HEK293 (cell line): ENCODE results near the gene SCYL1.
A peak's percentile ranks its signal among the peaks of the same experiment; 100 is the strongest.

ENCODE experiments used
- AEBP2 ChIP-seq: fragments of 450-650 bp; formaldehyde crosslinking; IDR thresholded peaks from 2 replicates; pipeline ENCODE4 v1.5.1; 2016; ENCODE audit warnings: missing biosample characterization, missing genetic modification characterization, borderline replicate concordance
- CTCF ChIP-seq: fragments of 450-650 bp; formaldehyde crosslinking; IDR thresholded peaks from 2 replicates; pipeline ENCODE4 v1.5.1; 2016; ENCODE audit warnings: missing biosample characterization, missing genetic modification characterization
- GLI2 ChIP-seq: fragments of 450-650 bp; formaldehyde crosslinking; IDR thresholded peaks from 2 replicates; pipeline ENCODE4; 2017; ENCODE audit warnings: missing biosample characterization, missing genetic modification characterization, low read depth, borderline replicate concordance
- GLIS1 ChIP-seq: fragments of 450-650 bp; formaldehyde crosslinking; IDR thresholded peaks from 2 replicates; pipeline ENCODE4 v1.5.1; 2016; ENCODE audit warnings: missing biosample characterization, missing genetic modification characterization
- PRDM1 ChIP-seq: fragments of 450-650 bp; formaldehyde crosslinking; IDR thresholded peaks from 2 replicates; pipeline ENCODE4; 2016; ENCODE audit warnings: missing biosample characterization, missing genetic modification characterization
- PRDM10 ChIP-seq: fragments of 450-650 bp; formaldehyde crosslinking; IDR thresholded peaks from 2 replicates; pipeline ENCODE4 v1.5.1; 2016; ENCODE audit warnings: missing biosample characterization, missing genetic modification characterization
- PRDM4 ChIP-seq: fragments of 450-650 bp; formaldehyde crosslinking; IDR thresholded peaks from 2 replicates; pipeline ENCODE4 v1.5.1; 2017; ENCODE audit warnings: missing biosample characterization, missing genetic modification characterization
- PRDM6 ChIP-seq: fragments of 450-650 bp; formaldehyde crosslinking; IDR thresholded peaks from 2 replicates; pipeline ENCODE4 v1.5.1; 2017; ENCODE audit warnings: missing biosample characterization, missing genetic modification characterization
- SCRT2 ChIP-seq: fragments of 450-650 bp; formaldehyde crosslinking; IDR thresholded peaks from 2 replicates; pipeline ENCODE4 v1.5.1; 2016; ENCODE audit warnings: missing biosample characterization, missing genetic modification characterization
- YY1 ChIP-seq: fragments of 450-650 bp; formaldehyde crosslinking; IDR thresholded peaks from 2 replicates; pipeline ENCODE4 v1.5.1; 2018; ENCODE audit warnings: missing biosample characterization, missing genetic modification characterization
- YY2 ChIP-seq: fragments of 450-650 bp; formaldehyde crosslinking; IDR thresholded peaks from 2 replicates; pipeline ENCODE4 v1.5.1; 2016; ENCODE audit warnings: missing biosample characterization, missing genetic modification characterization
- ZNF121 ChIP-seq: fragments of 450-650 bp; formaldehyde crosslinking; IDR thresholded peaks from 2 replicates; pipeline ENCODE4 v1.5.1; 2016; ENCODE audit warnings: missing biosample characterization, missing genetic modification characterization
- ZNF169 ChIP-seq: fragments of 450-650 bp; formaldehyde crosslinking; IDR thresholded peaks from 2 replicates; pipeline ENCODE4 v1.5.1; 2016; ENCODE audit warnings: missing biosample characterization, missing genetic modification characterization
- ZNF221 ChIP-seq: fragments of 450-650 bp; formaldehyde crosslinking; IDR thresholded peaks from 2 replicates; pipeline ENCODE4 v1.5.1; 2017; ENCODE audit warnings: missing biosample characterization, missing genetic modification characterization, borderline replicate concordance
- ZNF26 ChIP-seq: fragments of 450-650 bp; formaldehyde crosslinking; IDR thresholded peaks from 2 replicates; pipeline ENCODE4 v1.5.1; 2016; ENCODE audit warnings: missing biosample characterization, missing genetic modification characterization
- ZNF311 ChIP-seq: fragments of 450-650 bp; formaldehyde crosslinking; IDR thresholded peaks from 2 replicates; pipeline ENCODE4 v1.5.1; 2017; ENCODE audit warnings: missing biosample characterization, missing genetic modification characterization, borderline replicate concordance
- ZNF350 ChIP-seq: fragments of 450-650 bp; formaldehyde crosslinking; IDR thresholded peaks from 2 replicates; pipeline ENCODE4 v1.5.0; 2017; ENCODE audit warnings: missing biosample characterization, mild to moderate bottlenecking, missing genetic modification characterization
- ZNF426 ChIP-seq: fragments of 450-650 bp; formaldehyde crosslinking; IDR thresholded peaks from 2 replicates; pipeline ENCODE4 v1.5.1; 2017; ENCODE audit warnings: missing biosample characterization, missing genetic modification characterization, mild to moderate bottlenecking, inconsistent platforms, moderate library complexity
- ZNF549 ChIP-seq: fragments of 450-650 bp; IDR thresholded peaks from 2 replicates; pipeline ENCODE4 v1.5.1; 2018; ENCODE audit warnings: missing biosample characterization, missing genetic modification characterization, mild to moderate bottlenecking, inconsistent platforms, moderate library complexity
- ZNF571 ChIP-seq: fragments of 450-650 bp; formaldehyde crosslinking; IDR thresholded peaks from 2 replicates; pipeline ENCODE4 v1.5.0; 2017; ENCODE audit warnings: missing biosample characterization, missing genetic modification characterization
- ZNF580 ChIP-seq: fragments of 450-650 bp; formaldehyde crosslinking; IDR thresholded peaks from 2 replicates; pipeline ENCODE4 v1.5.1; 2016; ENCODE audit warnings: missing biosample characterization, missing genetic modification characterization
- ZNF600 ChIP-seq: fragments of 450-650 bp; formaldehyde crosslinking; IDR thresholded peaks from 2 replicates; pipeline ENCODE4 v1.5.1; 2016; ENCODE audit warnings: missing biosample characterization, missing genetic modification characterization
- ZNF621 ChIP-seq: fragments of 450-650 bp; formaldehyde crosslinking; IDR thresholded peaks from 2 replicates; pipeline ENCODE4 v1.5.1; 2017; ENCODE audit warnings: missing biosample characterization, missing genetic modification characterization
- ZNF660 ChIP-seq: fragments of 450-650 bp; IDR thresholded peaks from 2 replicates; pipeline ENCODE4 v1.5.1; 2018; ENCODE audit warnings: missing biosample characterization, mild to moderate bottlenecking, missing genetic modification characterization
- ZNF707 ChIP-seq: fragments of 450-650 bp; formaldehyde crosslinking; IDR thresholded peaks from 2 replicates; pipeline ENCODE4 v1.5.1; 2016; ENCODE audit warnings: missing biosample characterization, missing genetic modification characterization
- ZNF777 ChIP-seq: fragments of 450-650 bp; formaldehyde crosslinking; IDR thresholded peaks from 2 replicates; pipeline ENCODE4 v1.5.1; 2017; ENCODE audit warnings: missing biosample characterization, missing genetic modification characterization, borderline replicate concordance
- ZNF830 ChIP-seq: fragments of 450-650 bp; IDR thresholded peaks from 2 replicates; pipeline ENCODE4 v1.5.0; 2018; ENCODE audit warnings: missing biosample characterization, missing genetic modification characterization, low read depth, mild to moderate bottlenecking, moderate library complexity
- ZSCAN23 ChIP-seq: fragments of 450-650 bp; formaldehyde crosslinking; IDR thresholded peaks from 2 replicates; pipeline ENCODE4 v1.5.1; 2016; ENCODE audit warnings: missing biosample characterization, missing genetic modification characterization

Gene SCYL1

GRCh38 chr11:65559951-65560537 is 35.2 kb downstream of the SCYL1 start (continued):
- TF ChIP-seq ZNF26 (tag by site-specific recombination) = no peak
- TF ChIP-seq ZNF777 = no peak
- no peak for TF ChIP-seq ZNF350 (tag by site-specific recombination)
- TF ChIP-seq ZSCAN23 (tag by site-specific recombination) = peak; percentile 43; the same call in 1 of the 2 replicates
- no peak for TF ChIP-seq ZNF169
- no peak for TF ChIP-seq YY2 (tag by site-specific recombination)
- peak; percentile 77 for TF ChIP-seq GLIS1 (tag by site-specific recombination)
- no peak for TF ChIP-seq PRDM1 (tag by site-specific recombination)
- TF ChIP-seq ZNF426 (tag by site-specific recombination) = no peak
- TF ChIP-seq ZNF311 (tag by site-specific recombination) = no peak
- TF ChIP-seq SCRT2 (tag by site-specific recombination) = peak; percentile 95
- TF ChIP-seq ZNF600 (tag by site-specific recombination) = peak; percentile 71; the same call in 1 of the 2 replicates
- no peak for TF ChIP-seq ZNF221 (tag by site-specific recombination)
- TF ChIP-seq ZNF707 = no peak
- no peak for TF ChIP-seq AEBP2
- no peak for TF ChIP-seq ZNF121 (tag by site-specific recombination)
- TF ChIP-seq ZNF571 = no peak
- TF ChIP-seq PRDM4 (tag by site-specific recombination) = no peak
- 0 out of 2 replicates have a peak, but pooled peaks have one; percentile 50 for TF ChIP-seq PRDM10 (tag by site-specific recombination)
- TF ChIP-seq ZNF621 (tag by site-specific recombination) = no peak
- no peak for TF ChIP-seq CTCF (tag by site-specific recombination)
- no peak for TF ChIP-seq ZNF580 (tag by site-specific recombination)
- TF ChIP-seq YY1 (tag by site-specific recombination) = no peak
- no peak for TF ChIP-seq ZNF549
- no peak for TF ChIP-seq ZNF660 (tag by site-specific recombination)
- no peak for TF ChIP-seq ZNF830
- TF ChIP-seq PRDM6 (tag by site-specific recombination) = no peak
- TF ChIP-seq GLI2 (tag by site-specific recombination) = no peak
